ENCODE data around the gene PLAAT2. TPM values are rescaled to one million over a fixed set of nuclear protein-coding genes. Genes with fewer than 3 reads are reported as not detected.

PLAAT2 gene
- total and polyA plus RNA-seq, 9 of the 15 experiments (the other 6 are each of a cell fraction or from before 2014, with no cell fraction given) = not detected

GRCh38 chr11:63548178-63548577 lies 15.0 kb downstream of the PLAAT2 start:
- Histone ChIP-seq H2AFZ (ENCODE audit: low read depth, low read length) (peak overlapping the region; percentile 32; the same call in 1 of the 2 replicates), H3K27me3 (ENCODE audit: control insufficient read depth in 2 of 2, insufficient read depth in 2 of 2, low read length in 2 of 2) (peaks cover 0 to 5% of the 10 kb centered on the region in 2 experiments; a peak in 2 of 5 replicates), H3K9me1 (ENCODE audit: control insufficient read depth, insufficient read depth, low read length) (no peaks in the 10 kb centered on the region), H4K20me1 (replicated peaks; ENCODE audit: control insufficient read depth, insufficient read depth, low read length) (no peaks in the 10 kb centered on the region), H3K4me3 (no peak overlapping the region), H3K27ac (ENCODE audit: extremely low read depth, low read depth, low read length) (no peak overlapping the region), H3K36me3 (ENCODE audit: control insufficient read depth, insufficient read depth, low read length) (no peaks in the 10 kb centered on the region), H3K4me2 (ENCODE audit: insufficient read depth, low read length) (no peak overlapping the region), H3K9me3 (replicated peaks; ENCODE audit: control insufficient read depth, insufficient read depth, low read depth, low read length) (no peaks in the 10 kb centered on the region), H3K79me2 (ENCODE audit: control insufficient read depth, insufficient read depth, low read length) (no peaks in the 10 kb centered on the region), H3K9ac (ENCODE audit: insufficient read depth in 1 of 2, low read depth in 2 of 2, low read length in 2 of 2) (no peak overlapping the region), H3K4me1 (replicated peaks in 1 of 2; ENCODE audit: control insufficient read depth in 2 of 2, insufficient read depth in 2 of 2, low read length in 2 of 2) (no peaks in the 10 kb centered on the region; a peak in 1 of 5 replicates)
- POLR2A ChIA-PET = no interaction called here
- ATAC-seq = no peak
- DNase-seq (ENCODE audit: extremely low read depth in 1 of 4, low spot score in 3 of 4) = no peak
- in situ Hi-C loops (cut with MboI) = no loop called here
- no peak for FAIRE-seq
- 20% methylated on average over 4 of the region's 4 CpGs for WGBS (ENCODE audit: insufficient coverage, low coverage, missing lambda C conversion rate)
- no TSS peak for BruUV-seq (replicated peaks)
- intact Hi-C loops (cut with micrococcal nuclease) = no loop called here
- TF ChIP-seq ZKSCAN1 (IDR thresholded peaks at IDR 0.05; ENCODE audit: low read depth, low read length) (no peak), NFE2 (IDR thresholded peaks at IDR 0.05; ENCODE audit: low read depth) (no peak), ZNF561 (CRISPR knock-in tag; conservative IDR thresholded peaks at IDR 0.05) (no peak), ZNF197 (CRISPR knock-in tag; IDR thresholded peaks at IDR 0.05; ENCODE audit: low read depth) (no peak), ZNF589 (CRISPR knock-in tag; IDR thresholded peaks at IDR 0.05; ENCODE audit: low read depth) (no peak), ZNF398 (CRISPR knock-in tag; IDR thresholded peaks at IDR 0.05) (no peak), DNMT1 (IDR thresholded peaks at IDR 0.05) (no peak), RBM34 (IDR thresholded peaks at IDR 0.05; ENCODE audit: borderline replicate concordance, insufficient read depth, low read length) (no peak), HCFC1 (IDR thresholded peaks at IDR 0.05; ENCODE audit: low read depth, low read length) (no peak), NFXL1 (CRISPR knock-in tag; IDR thresholded peaks at IDR 0.05) (no peak), TARDBP (IDR thresholded peaks at IDR 0.05) (no peak), MEF2D (tag; conservative IDR thresholded peaks at IDR 0.05; ENCODE audit: low read depth) (no peak), ZHX1 (conservative IDR thresholded peaks at IDR 0.05; ENCODE audit: low read length) (no peak)
- TF ChIP-seq, protein P1, sequence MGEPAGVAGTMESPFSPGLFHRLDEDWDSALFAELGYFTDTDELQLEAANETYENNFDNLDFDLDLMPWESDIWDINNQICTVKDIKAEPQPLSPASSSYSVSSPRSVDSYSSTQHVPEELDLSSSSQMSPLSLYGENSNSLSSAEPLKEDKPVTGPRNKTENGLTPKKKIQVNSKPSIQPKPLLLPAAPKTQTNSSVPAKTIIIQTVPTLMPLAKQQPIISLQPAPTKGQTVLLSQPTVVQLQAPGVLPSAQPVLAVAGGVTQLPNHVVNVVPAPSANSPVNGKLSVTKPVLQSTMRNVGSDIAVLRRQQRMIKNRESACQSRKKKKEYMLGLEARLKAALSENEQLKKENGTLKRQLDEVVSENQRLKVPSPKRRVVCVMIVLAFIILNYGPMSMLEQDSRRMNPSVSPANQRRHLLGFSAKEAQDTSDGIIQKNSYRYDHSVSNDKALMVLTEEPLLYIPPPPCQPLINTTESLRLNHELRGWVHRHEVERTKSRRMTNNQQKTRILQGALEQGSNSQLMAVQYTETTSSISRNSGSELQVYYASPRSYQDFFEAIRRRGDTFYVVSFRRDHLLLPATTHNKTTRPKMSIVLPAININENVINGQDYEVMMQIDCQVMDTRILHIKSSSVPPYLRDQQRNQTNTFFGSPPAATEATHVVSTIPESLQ (CRISPR knock-in tag; IDR thresholded peaks at IDR 0.05) = no peak
- TF ChIP-seq, protein P2, sequence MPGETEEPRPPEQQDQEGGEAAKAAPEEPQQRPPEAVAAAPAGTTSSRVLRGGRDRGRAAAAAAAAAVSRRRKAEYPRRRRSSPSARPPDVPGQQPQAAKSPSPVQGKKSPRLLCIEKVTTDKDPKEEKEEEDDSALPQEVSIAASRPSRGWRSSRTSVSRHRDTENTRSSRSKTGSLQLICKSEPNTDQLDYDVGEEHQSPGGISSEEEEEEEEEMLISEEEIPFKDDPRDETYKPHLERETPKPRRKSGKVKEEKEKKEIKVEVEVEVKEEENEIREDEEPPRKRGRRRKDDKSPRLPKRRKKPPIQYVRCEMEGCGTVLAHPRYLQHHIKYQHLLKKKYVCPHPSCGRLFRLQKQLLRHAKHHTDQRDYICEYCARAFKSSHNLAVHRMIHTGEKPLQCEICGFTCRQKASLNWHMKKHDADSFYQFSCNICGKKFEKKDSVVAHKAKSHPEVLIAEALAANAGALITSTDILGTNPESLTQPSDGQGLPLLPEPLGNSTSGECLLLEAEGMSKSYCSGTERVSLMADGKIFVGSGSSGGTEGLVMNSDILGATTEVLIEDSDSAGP (CRISPR knock-in tag; IDR thresholded peaks at IDR 0.05) = no peak
- CTCF ChIA-PET (ENCODE audit: low intra/inter-chr PET ratio) = no interaction called here

All from K562 (cell line).